GM19455 (cell line): ENCODE data around the gene WDR49.

Source experiments
- ATAC-seq: cut with Tn5 transposase; IDR thresholded peaks from one replicate; pipeline ENCODE4 v1.9.1; 2021; ENCODE audit not compliant: unreplicated experiment

Gene WDR49

DNA sequence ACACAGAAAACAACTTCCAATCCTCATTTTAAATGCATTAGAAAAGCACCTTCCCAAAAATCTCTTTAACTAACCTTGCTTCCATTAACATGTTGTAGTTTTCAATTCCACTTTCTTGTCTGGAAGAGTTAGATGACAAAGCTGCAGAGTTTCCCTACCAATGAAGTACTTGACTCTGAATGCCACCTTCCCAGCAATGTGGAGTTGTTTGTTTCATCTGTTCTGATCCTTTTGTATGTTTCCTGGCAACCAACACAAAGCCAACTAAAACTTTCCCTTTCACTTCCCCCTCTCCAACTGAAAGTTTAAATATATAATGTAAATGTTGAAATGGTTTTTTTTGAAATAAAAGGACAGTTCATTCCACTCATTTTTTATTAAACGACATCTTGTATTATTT lies at the start of gene WDR49:
WDR49 (minus strand) TSS at position 183 of the 400 bp plus-strand sequence. CDS start 517 bp downstream, outside the sequence.
- no peak for ATAC-seq

DNA sequence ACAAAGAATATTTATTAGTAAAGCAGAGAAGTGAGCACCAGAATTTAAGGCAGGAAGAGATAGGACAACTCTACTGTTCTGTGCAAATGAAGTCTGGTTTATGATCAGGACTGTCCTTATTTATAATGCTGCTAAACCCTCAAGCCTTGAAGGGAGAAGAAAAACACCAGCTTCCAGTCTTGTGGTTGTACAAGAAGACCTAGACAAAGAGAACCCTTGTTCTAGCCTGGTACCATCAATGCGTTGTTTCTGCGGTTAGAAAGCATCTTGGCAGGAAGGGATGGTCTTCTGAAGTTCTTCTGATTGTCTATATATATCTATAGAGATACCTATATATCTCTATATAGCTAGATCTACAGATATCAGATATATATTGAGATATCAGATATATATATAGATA lies 47.2 kb upstream of the WDR49 start:
- no peak for ATAC-seq

GRCh38 chr3:167700046-167700445 lies 46.3 kb upstream of the WDR49 start:
- ATAC-seq = no peak

GRCh38 chr3:167694121-167694520 lies 40.4 kb upstream of the WDR49 start:
- ATAC-seq = no peak

DNA sequence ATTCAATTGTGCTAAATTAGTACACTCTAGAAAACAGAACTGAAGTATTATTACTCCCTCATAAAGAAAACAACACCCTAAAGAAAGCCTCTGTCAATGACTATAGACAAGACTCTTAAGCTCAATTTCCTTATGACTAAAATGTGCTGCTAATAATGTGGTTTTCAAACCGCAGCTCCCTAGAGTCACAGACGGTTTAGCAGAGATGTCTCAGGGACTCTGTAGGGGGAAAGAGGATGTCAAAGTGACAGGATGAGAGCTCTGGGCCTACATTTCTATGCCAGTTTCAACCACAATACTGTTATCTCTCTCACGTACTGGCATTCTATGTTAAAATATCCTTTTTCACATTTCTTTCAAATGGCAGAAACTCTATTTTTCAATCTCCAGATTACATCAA lies 37.6 kb upstream of the WDR49 start:
- peak; percentile 100 for ATAC-seq

GRCh38 chr3:167684388-167684993 lies 30.7 kb upstream of the WDR49 start:
- ATAC-seq = peak; percentile 92

DNA sequence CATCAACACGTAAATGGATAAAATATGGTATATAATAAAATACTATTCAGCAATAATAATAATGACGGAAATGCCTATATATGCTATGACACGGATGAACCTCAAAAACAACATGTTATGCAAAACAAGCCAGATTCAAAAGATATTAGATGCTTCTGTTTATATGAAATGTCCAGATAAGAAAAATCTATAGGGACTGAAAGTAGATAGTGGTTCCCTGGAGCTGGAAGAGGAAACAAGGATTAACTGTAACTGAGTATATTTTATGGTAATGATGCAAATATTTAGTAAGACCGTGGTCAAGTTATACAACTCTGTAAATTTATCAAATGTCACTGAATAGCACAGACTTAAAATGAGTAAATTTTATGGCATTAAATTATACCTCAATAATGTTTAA lies 25.8 kb upstream of the WDR49 start:
- no peak for ATAC-seq

DNA sequence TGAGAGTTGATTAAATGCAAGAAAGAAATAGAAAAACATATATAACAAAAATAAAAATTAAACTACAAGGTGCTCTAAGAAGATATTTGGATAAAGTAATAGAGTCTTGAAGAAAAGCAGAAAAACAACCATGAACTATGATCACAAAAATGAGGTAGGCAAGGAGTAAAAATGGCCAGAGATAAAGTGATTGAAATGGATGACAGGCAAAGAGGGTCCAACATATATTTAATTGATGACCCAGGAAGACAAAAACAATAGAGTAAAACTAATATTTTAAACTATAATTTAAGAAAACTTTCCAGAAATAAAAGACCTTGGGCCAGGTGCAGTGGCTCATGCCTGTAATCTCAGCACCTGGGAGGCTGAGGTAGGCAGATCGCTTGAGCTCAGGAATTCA lies 22.1 kb upstream of the WDR49 start:
- no peak for ATAC-seq

DNA sequence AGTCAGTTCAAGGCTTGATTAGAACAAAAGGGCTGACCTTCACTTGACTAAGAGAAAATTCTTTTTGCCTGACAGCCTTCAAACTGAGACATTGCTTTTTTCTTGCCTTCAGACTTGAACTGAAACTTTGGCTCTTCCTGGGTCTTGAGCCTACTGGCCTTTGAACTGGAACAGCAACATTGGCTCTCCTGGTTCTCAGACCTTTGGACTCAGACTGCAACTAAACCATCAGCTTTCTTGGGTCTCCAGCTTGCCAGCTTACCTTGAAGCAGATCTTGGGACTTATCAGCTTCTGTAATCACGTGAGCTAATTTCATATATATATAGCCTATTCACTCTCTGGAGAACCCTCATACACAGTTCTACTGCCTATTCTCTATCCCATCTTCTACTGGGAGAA lies 19.5 kb upstream of the WDR49 start:
- no peak for ATAC-seq

DNA sequence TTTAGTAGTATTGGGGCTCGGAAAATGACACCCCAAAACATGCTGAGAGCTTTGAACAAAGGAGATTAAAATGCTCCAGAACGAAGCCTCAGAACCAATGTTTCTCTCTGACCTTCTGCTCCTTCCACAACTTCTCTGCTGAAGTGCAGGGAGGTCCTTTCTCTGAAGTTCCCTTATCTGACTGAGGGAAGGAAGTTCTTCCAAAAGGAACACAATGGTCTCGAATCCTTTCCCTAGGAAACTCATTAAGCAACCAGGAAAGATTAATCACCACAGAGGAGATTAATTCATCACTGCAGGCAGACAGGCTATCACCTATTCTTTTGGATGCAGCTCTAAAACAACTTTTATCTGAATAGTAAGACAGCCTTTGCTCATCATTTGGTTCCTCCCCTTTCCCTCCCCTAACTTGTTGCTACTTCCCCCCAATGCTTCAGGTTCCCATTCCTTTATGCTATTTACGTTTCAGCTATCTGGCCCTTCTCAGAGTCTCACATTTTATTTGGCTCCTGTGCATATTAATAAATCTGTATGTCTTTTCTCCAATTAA lies 18.2 kb upstream of the WDR49 start:
- no peak for ATAC-seq

DNA sequence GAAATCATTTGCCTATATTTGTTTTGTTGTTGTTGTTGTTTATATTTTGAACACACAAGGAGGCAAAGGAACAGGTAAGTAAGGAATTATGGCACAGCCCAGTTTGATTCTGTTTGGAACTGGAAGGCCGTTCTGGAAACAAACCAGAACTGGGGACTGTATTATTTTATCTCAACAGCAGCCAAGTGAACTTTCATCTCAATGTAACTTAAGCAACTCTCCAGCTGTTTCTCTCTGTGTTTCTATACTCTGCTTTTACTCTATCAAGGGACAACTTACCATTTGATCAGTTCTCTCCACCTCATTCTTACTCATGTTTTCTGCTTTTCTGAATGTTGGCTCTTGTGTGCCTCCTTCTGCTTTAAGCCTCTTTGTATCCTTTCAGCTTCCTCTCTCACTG lies 16.0 kb upstream of the WDR49 start:
- ATAC-seq = no peak

GRCh38 chr3:167668651-167669050 lies 14.9 kb upstream of the WDR49 start:
- no peak for ATAC-seq

DNA sequence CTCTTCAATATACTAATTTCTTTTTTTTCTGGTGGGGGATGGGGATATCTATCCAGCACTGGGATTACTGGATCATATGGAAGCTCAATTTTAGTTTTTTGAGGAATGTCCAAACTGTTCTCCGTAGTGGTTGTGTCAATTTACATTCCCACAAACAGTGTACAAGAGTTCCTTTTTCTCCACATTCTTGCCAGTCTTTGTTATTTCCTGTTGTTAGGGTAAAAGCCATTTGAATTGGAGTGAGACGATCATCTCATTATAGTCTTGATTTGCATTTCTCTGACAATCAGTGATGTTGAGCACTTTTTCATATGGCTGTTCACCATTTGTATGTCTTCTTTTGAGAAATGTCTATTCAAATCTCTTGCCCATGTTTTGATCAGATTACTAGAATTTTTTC lies 12.8 kb upstream of the WDR49 start:
- ATAC-seq = no peak

- no peak for ATAC-seq
Observed at GRCh38 chr3:167662919-167663400, 9.2 kb upstream of the WDR49 start.

- ATAC-seq = no peak
Observed at GRCh38 chr3:167657684-167658225, 4.0 kb upstream of the WDR49 start.

DNA sequence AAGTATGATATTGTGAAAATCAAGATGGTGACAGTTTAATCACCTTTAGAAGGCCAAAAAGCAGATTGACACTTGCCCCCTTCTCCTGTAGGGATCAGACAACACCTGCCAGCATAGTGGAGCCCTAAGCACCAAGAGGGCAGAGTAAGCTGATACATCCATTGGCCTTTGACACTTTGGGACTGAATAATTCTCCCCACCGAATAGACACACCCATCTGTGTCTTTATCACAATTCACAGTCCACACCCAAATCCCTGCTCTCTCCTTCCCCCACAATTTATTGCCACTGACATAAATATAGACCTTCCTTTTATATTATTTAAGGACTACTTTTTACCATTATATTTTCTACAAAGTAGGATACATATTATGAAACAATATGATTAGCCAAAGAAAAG lies 3.1 kb upstream of the WDR49 start:
- ATAC-seq = no peak

DNA sequence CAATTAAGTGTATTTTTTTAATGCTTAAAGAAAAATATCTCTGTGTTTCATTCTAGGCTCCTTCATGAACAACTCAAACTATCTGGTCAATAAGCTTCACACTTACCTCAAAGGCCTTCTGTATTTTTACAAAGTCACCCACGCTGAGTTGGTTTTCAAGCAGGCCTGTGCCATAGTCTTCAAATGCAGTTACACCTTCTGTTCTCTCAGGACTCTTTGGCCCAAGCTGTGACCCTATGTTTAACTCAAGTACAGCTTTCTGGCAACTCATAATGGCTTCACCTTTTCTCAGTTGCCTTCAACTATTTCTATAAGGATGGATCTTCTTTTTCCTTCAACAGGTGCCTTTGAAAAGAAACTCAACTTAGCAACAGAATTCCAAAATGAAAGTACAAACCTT lies 587 bp downstream of the WDR49 start:
- ATAC-seq = no peak

DNA sequence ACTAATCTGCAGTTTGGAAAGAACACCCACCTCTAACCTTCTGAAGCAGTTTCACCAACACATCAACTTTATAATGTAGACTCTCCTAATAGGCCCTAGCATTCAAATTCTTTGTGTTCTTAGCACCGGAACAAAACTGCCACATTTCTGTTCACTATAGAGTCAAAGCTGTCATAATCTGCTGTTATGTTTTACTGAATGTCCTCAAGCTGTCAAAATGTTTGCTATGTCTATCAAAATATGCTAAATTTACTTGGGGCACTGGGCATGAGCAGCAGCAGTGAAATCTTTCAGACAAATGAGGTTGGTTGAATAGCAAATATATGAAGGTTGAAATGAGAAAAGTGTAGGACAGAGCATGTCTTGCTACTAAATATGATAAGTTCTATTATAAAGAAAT lies 1.9 kb downstream of the WDR49 start:
- ATAC-seq = no peak

DNA sequence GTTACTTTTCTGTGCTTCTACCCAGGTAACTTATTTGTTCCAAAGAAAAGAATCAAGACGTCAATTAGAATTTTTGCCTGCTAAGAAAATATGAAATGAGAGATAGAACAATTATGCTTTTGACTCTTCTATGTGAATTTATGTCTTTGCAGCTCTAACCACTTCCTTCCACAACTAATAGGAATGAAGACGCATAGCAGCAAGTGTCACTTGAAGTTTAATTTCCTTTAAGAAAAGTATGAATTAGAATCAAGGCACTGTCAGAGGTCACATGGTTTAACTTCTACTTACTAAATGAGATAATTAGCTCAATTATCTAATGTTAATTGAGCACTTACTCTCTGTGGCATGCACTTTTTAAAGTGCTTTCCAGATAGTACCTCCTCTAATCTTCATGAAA lies 3.3 kb downstream of the WDR49 start:
- ATAC-seq = no peak

DNA sequence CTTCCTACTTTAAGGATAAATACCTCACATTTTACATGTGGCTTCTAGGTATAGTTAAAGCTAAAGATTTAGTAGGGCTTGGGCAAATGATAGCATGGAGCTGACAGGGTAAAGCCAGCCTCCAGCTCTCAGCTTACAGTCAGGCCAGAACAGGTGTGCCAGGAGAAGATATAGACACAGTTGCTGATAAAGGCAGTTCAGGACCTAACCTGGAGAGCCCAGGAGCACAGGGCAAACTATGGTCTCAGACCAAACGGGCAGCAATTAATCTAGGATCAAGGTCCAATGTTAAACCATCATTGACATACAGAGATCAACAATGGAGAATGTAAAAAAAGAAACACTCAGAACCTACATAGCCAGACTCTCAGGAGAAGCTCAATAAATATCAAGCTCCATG lies 4.0 kb downstream of the WDR49 start:
- no peak for ATAC-seq

DNA sequence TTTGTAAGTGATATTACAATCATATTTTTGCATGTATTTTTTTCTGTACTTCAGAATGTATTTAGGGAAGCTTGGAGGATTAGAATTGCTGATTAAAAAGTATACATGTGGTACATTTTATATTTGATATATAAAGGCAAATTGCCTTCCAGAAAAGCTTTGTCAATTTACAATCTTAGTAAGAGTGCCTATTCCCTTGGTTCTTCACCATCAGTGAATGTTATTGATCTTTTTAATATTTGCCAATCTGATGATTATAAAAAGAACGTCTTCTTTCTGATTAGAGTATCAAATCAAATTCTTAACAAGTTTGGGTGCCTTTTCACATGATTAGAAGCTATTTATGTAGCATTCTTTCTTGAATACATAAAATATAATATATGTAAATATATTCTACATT lies 9.1 kb downstream of the WDR49 start:
- no peak for ATAC-seq

DNA sequence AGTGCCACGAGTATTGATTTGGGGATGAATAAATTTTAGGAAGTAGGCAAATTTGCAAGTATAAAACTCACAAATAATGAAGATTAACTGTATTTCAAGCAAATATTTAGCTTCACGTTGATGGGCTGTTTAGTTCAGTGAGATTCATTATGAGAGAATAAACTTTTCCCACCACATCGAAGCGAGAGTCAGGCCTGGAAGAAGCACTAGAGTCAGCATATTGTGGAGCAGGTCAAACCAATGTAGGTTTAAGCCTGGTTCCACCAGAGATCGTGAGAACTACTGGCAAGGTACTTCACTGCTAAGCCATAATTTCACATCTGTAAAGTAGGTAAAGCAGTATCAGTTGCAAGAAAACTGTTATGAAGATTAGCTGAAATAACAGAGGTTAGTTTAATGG lies 22.3 kb downstream of the WDR49 start:
- ATAC-seq = no peak

DNA sequence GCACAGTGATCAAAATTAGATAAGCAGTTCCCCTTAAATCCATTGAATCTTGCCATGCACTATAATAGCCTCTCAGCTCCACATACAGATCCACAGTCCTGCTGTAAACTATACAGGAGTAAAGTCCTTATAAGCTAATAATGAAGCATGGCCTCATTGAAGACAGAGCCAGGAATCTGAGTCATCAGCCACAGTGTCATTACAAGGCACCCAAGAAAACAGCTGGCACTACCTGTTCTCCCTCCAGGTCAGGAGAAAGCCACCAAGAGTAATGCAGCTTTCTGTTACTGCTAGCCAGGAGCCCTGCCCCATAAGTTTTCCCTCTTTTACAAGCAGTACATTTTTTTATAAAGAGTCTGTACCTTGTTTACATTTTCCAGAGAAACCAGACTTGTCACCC lies 27.3 kb downstream of the WDR49 start:
- no peak for ATAC-seq
